Non-pigmented ciliary epithelial cell (primary cell): ENCODE results near the gene DDX27.
A peak's percentile ranks its signal among the peaks of the same experiment; 100 is the strongest.
"Not testable (repeated sequence)": the region's sequence is repeated elsewhere in the genome, so short reads cannot be mapped to it uniquely, and the experiment has no call there.

Experiments
- DNase-seq: peaks from one replicate; pipeline ENCODE4 v3.0.0-alpha.2; 2010; ENCODE audit warnings: low read depth

Gene DDX27

DNA sequence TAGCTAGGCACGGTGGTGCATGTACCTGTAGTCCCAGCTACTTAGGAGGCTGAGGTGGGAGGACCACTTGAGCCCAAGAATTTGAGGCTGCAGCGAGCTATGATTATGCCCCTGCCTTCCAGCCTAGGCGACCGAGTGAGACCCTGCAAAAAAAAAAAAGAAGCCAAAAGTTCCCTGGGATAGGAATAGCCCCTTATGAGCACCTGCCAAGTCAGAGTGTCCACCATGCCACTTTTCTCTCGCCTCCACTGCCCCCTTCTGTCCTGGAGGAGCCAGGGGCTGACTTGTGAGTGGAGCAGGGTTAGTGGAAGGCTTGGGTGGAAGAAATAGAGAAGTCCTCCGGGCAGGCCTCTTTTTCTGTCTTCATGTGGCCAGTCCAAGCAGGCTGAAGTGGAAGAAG lies 12.1 kb upstream of the DDX27 start:
- DNase-seq = no peak

DNA sequence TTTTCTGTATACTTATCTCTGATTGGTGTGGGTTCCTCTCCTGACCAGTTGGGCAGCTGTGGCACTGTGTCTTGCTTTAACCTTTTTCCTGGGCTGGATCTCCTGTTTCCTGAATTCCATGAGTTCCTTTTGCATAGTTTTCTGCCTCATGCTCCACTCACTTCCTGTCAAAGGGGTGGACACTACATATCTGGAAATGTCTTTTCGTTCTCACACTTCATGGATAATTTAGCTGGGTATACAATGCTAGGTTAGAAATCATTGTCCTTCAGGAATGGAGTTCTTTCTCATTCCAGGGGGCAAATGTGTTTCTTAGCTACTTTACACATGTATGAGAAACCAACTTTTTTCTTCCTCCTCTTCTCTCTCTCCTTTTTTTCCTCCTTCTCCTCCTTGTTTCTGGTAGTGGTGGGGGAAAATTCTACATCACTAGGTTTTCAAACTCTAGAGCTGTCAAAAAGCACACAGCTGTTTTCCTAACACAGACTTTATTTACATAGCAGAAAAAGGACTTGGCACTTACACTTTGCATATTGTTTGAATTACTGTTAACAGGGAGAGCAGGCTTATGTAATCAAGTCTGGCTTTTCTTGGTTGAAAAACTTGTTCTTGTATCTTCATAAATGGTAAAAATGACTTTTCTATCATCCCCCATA lies 9.0 kb upstream of the DDX27 start:
- no peak for DNase-seq

DNA sequence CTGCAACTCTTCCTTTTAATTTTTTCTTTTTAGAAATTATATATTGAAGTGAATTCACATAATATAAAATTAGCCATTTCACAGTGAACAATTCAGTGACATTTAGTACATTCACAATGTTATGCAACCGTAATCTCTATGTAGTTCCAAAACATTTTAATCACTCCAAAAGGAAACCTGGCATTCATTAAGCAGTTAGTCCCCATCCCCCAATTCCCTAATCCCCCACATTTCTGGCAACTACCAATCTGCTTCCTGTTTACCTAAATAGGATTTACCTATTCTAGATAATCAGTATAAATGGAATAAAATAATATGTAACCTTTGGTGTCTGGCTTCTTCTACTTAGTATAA lies 8.5 kb upstream of the DDX27 start:
- no peak for DNase-seq

DNA sequence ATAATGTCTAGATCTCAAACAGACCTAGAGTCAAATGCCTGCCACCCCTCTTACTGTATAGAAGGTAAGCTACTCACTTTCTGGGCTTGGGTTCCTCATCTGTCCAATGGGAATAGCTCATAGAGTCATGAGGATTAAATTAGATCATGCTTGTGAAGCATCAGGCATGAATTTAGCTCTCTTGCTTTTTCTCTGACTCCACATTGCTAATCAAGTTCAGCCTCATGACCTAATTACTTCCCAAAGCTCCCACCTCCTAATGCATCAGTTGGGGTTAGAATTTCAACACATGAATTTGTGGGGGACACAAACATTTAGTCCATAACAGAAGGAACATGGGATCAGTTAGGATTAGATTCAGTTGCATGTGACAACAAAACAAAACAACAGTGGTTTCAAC lies 4.6 kb upstream of the DDX27 start:
- no peak for DNase-seq

DNA sequence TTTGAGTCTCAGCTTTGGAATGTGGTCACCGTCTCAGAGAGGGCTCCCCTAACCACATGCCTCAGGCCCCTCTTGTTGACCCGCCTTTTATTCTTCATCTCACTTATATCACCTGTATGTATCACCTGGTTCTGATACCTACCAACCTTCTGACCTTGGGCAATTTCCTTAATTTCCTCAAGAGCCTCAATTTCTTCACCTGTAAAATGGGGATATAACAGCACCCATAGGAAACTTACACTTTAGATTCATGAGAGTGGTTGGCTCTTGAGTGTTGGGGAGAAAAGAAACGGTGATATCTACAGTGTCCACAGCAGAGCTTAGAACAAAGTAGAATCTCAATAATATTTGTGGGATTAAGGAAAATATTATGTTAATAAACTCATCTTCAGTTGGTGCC lies 4.0 kb upstream of the DDX27 start:
- DNase-seq = no peak

DNA sequence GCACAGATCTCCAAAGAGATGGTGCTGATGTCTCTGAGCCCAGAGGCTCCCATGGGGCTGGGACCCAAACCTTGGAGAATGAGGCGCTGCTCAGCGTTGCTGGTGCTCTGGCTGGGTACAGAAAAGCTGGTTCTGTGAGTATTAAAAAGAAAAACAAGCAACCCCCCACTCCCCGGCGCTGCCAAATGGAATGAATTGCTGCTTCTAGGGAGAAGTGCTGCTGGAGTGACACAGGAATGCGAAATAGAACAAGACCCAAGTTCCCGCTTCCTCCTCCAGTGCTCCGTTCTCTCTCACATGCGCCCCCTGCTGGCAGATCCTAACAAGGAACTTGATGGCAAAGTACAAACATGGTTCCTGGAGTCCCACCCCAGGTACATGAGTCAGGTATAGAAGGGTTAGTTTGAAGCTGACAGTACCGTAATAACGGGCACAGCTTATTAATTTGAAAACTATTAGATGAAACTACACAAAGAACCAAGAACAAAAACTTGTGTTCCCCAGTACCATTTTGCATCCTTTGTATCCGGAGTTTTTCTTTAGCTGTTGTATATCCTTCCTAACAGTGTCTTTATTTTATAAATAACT lies 2.1 kb upstream of the DDX27 start:
- DNase-seq = peak; percentile 72

DNA sequence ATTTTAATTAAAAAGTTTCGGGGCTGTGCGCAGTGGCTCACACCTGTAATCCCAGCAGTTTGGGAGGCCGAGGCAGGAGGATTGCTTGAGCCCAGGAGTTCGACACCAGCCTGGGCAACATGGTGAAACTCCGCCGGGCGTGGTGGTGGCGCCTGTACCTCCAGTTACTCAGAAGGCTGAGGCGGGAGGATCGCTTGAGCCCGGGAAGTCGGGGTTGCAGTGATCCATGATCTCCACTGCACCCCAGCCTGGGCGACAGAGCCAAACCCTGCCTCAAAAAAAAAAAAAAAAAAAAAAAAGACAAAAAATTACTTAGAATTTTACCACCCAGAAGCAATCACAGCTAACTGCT lies 501 bp upstream of the DDX27 start:
- DNase-seq = not testable (repeated sequence)

DNA sequence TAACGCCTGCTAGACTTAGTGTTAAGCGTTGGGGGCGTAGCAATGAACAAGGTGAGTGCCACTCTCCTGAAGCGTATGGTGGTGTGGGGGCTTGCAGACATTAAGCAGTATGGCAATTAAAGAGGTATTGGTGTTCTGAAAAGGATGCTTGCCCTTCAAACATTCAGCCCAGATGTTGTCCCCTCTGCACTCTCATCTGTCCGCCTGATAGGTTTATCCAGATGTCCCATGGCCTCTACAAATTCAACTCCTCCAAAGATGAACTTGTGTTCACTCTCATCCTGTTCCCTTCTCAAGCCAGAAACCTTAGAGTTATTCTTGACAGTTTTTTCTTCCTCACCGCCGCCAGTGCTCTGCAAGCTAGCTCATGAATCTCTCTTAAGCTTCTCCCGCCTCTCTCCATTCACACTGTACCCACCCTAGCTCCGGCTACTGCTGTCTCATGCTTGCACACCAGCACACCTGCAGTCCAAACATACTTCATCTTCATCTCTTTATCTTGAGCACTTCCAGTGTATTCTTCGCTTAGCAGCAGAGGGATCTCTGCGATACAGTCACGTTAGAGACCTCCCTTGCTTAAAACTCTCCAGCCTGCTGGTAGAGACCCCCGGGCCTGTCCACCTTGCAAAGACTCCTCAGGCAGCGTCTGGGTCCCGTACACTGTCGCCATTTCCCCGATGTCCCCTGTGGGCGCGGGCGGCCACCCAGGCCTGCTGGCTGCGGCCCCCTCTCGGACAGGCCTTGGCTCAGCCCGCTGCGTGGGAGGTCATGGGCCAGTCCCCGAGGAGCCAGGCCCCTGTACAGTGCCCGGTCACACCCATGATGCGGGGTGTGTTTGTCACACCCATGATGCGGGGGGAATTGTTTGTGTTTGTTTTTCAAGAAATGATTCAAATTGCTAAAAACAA lies 962 bp downstream of the DDX27 start:
- no peak for DNase-seq

DNA sequence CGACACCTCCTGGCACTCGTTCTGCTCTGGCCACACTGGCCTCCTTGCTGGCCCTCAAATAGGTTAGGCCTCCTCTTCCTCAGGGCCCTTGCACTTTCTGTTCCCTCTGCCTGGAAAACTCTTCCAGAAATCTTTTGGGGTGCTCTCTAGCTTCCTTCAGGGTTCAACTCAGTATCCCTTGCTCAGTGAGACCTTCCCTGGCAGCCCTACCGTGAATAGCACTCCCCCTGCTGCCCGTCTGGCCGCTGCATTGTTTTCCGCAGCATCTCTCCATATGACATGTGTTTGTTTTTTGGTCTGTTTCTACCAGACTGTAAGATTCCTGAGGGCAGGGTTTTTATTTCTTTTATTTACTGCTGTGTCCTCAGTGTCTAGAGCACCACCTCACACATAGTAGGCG lies 6.7 kb downstream of the DDX27 start:
- no peak for DNase-seq

DNA sequence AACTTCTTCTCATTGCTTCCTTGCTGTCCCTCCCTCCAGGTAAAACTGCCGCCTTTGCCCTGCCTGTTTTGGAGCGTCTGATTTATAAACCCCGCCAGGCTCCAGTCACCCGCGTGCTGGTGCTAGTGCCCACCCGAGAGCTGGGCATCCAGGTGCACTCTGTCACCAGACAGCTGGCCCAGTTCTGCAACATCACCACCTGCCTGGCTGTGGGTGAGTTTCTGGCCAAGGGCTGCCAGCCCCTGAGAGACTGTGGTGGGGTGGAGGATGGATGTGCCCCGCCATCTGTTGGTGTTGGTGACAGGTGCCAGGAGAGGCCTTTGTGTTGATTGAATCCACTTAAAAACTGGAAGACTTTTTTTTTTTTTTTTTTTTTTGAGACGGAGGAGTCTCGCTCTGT lies 9.5 kb downstream of the DDX27 start:
- no peak for DNase-seq

DNA sequence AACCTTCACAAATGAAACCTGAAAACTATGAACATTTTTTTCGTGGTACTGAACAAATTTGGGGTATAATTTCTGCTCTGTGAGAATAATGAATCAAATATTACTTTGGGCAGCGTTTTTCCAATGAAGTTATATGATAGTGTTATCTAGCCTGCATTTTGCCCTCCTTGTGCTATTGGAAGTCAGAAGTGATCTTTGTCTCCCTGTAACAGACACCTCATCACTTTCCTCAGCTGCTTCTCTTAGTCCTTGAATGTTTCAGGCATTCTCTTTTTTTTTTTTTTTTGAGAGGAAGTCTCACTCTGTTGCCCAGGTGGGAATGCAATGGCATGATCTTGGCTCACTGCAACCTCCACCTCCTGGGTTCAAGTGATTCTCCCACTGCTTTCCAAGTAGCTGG lies 10.2 kb downstream of the DDX27 start:
- DNase-seq = no peak

DNA sequence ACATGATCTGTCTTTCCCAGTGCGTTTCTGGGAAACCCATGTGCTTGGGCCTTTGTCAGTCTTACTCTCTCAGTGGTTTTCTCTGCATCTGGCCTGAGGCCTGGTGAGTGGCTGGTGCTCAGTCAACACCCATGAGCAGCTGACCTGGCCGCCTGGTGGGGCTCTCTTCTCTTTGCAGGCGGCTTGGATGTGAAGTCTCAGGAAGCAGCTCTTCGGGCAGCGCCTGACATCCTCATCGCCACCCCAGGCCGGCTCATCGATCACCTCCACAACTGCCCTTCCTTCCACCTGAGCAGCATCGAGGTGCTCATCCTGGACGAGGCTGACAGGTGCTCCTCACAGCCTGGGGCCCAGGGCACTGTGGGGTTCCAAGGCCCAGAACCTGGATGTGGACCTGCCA lies 10.8 kb downstream of the DDX27 start:
- DNase-seq = no peak

DNA sequence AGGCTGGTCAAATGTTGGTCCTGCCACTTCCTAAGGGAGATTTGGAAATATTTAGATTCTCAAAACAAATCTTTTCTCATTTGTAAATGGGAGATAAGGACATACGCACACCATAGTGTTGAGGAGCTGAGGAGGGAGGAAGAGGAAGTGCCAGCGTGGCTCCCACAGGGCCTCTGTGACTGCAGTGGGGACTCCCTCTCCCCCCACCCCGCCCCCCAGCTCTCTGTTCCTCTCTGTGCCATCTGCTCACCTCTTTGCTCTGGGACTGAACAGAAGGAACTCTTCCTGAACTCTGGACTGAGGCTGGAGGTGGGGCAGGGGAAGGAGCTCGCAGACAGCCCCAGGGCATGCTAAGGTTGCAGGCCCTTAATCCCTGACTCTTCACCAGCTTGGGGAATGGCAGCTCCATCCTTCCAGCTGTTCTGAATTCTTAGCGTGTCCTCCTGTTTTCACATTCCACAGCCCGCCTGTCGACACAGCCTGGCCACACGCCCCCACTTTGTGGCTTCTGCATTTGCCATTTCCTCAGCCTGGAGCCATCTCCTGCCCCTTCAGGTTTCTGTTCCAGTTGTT lies 11.4 kb downstream of the DDX27 start:
- DNase-seq = peak; percentile 23

DNA sequence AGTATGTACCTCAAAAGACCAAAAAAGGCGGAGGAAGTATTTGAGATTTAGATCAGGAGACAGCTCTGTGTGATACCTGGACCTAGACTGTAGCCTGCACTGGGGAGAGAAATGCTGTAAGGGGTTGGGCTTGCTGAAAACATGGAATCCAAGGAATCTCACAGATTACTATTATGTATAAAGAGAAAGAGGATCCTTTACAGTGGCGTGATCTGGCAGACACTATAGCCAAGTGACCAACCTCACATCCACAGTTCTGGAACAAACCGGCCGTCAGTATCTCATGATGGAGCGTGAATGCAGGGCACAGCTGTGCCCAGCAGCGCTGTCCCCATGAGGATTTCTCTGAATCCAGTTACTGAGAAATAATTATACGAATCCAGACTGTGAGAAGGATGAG lies 12.3 kb downstream of the DDX27 start:
- DNase-seq = no peak

DNA sequence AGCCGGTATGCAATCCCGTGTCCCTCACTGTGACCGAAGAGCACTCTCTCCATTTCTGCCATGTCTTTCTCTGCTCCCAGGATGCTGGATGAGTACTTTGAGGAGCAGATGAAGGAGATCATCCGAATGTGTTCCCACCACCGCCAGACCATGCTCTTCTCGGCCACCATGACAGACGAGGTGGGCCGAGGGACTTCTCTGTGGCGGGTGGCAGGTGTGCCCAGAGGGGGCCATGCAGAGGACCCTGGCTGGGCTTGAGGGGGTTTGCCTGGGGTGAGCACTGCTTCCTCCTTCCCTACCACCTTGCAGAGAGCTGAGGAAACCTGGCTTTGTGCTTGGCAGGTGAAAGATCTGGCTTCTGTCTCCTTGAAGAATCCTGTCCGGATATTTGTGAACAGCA lies 14.0 kb downstream of the DDX27 start:
- DNase-seq = no peak

DNA sequence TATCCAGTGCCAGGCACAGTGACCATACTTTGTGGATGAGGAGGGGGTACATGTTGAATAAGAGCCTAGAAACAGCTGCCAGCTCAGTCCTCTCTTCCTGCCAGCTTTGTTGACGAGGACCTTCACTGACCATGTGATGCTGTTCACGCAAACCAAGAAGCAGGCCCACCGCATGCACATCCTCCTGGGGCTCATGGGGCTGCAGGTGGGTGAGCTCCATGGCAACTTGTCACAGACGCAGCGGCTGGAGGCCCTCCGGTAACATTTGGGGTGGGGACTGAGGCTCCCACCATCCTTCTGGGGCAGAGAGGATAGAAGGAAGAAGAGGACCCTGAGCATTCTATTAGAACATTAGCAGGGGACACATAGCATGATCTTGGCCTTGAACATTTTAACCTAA lies 15.6 kb downstream of the DDX27 start:
- no peak for DNase-seq

DNA sequence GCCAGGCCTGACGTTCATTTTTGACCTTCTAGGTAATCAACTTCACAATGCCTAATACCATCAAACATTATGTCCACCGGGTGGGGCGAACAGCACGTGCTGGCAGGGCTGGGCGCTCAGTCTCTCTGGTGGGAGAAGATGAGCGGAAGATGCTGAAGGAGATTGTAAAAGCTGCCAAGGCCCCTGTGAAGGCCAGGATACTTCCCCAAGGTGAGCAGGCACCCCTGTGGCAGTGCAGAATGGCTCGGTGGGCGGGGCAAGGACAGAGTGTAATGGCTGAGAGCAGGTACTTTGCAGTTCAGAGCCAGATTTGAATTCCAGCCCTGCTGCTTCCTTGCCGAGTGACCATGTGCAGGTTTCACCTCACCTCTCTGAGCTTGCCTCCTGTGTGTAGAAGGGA lies 17.1 kb downstream of the DDX27 start:
- no peak for DNase-seq

DNA sequence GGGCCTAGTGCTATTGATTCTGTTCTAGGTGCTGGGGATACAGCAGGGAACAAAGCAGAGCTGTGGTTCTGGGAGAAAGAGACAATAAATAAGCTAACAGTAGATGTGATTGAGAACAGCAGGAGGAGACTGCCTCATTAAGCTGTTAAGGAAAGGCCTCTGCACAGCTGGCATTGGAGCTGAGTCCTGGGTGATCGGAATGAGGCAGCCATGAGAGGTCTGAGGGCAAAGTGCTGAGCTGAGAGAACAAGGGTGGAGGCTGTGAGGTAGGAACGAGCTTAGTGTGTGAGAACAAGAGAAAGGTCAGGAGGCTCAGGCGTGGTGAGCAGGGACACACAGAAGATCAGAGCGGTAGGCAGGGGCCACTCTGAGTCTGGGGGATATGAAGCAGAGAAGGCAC lies 18.3 kb downstream of the DDX27 start:
- DNase-seq = no peak

DNA sequence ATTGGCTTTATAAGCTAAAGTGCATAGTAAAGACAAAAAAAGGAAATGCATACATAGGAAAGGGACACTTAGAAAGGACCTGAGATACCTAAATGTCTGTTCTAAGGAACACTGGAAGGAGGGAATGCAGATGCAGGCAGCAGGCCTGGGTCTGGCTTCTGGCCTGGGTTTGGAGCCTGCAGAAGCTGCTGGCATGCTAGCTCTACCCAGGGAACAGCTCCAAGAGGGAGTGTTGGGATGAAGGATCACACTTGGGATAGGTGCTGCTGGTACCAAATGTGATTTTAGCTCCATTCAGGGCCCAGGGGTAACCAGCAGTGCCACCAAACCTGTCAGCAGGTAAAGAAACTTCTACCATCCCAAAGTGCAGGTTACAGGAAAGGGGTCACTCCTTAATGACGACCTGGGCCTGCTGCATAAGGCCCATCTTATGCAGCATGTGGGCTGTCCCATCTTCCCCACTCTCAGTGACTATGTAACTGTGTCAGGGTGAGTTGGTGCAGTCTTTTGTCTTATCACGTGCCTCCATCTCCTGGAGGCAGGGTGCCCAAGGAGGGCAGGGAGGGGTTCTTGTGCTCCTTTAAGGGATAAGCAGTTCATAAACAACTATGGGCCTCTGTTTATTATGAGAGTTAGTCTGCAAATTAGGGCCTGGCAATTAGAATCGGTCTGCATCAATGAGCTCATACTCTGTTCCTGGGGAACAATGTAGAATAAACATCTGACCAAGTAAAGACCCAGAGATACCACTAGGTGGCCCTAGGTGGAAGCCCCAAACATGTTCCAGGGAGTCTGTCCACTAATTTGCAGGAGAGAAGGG lies 26.9 kb downstream of the DDX27 start:
- DNase-seq = no peak

DNA sequence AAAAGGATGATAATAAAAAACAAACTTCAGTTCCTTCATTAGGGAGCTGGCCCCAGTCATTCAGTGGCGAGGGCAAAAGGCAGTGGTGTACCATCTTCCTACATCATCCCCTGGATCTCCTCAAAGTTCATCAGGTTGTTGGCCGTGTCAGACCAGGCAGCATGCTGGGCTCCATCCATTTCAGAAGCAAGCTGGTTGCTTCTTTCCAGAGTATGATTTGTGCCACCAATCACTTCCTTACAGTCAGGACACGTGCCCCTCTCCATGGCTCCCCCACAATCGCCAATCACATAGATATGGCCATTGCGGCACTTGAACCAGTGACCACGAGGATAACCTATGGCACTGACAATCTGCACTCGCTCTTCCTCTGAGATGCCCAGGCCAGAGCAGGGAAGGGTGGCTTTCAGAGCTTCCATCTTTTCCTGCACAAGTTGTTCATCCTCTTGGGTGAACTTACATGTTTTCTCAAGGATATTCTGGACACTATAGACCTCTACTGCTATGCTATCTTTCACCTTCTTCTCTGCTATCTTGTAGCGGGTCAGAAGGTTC lies 28.0 kb downstream of the DDX27 start:
- no peak for DNase-seq

DNA sequence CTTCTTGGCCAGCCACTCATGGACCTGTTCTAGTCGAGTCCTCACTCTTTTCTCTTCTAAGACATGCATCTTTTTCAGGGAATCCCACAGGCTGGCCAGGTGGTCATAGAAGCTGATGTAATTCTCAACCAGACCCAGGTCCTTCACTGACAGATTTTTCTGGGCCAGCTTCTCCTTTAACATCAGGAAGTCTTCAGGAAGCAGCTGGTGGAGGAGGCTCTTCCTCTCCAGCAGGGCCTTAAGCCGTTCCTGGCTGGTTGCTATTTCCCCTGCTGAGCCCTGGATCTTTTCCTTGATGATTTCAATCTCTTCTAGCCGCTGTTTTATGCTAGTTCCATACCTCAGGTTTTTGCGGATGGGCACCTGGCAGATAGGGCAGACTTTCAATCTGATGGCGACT lies 28.6 kb downstream of the DDX27 start:
- DNase-seq = no peak

DNA sequence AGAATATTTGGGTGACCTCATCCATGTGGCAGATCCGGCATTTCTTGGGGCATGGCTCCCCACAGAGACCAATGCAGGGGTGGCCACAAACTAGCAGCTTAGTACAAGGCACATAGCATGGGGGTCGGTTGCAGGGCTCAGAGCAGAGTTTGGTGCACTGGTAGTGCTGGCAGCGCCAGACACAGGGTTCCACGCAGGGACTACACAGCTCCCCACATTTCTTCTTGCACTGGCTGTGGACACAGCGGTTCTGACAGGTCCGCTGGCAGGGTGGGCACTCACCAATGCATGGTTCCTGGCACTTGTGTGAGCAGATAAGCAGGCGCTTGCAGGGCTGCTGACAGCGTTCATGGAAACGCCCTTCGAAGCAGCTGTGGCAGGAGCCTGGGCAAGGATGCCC lies 29.1 kb downstream of the DDX27 start:
- DNase-seq = no peak
